ENCODE measurements around the gene RND2.

The RND2 gene

GRCh38 chr17:43056051-43056450, 31.0 kb downstream of the RND2 start:
- H3K14ac ChIP-seq (ENCODE audit: low read length): no peak overlapping the region

GRCh38 chr17:43062984-43063638, 38.1 kb downstream of the RND2 start:
- no peak overlapping the region for H4K8ac ChIP-seq (ENCODE audit: low read depth, low read length)
- H3K79me1 ChIP-seq (ENCODE audit: low read length): no peaks in the 10 kb centered on the region
- no peak overlapping the region for H3K23ac ChIP-seq (ENCODE audit: low read length)
- H3K27ac ChIP-seq (ENCODE audit: low read depth, low read length): no peak overlapping the region
- no peak overlapping the region for H3K9ac ChIP-seq (ENCODE audit: low read length)
- no peak overlapping the region for H3K14ac ChIP-seq (ENCODE audit: low read length)
- H4K91ac ChIP-seq (ENCODE audit: low read depth, low read length): no peak overlapping the region
- no peak overlapping the region for H3K4me3 ChIP-seq (ENCODE audit: low read depth, low read length)
- H3K79me2 ChIP-seq (ENCODE audit: control insufficient read depth, insufficient read depth, low read length, poor library complexity): no peaks in the 10 kb centered on the region
- no peaks in the 10 kb centered on the region for H3K4me1 ChIP-seq (ENCODE audit: control insufficient read depth in 1 of 2, insufficient read depth in 2 of 2, low read length in 2 of 2)
- no peak overlapping the region for H2BK12ac ChIP-seq (ENCODE audit: low read length)
- no CpG with 5 or more reads among the region's 10 CpGs for WGBS (ENCODE audit: extremely low coverage, insufficient coverage, insufficient read length)
- DNase-seq: no peak
- H3K4ac ChIP-seq (ENCODE audit: low read depth, low read length): no peak overlapping the region
- H3K9me3 ChIP-seq (ENCODE audit: insufficient read depth, low read depth, low read length): no peaks in the 10 kb centered on the region
- no peak overlapping the region for H4K12ac ChIP-seq (ENCODE audit: low read depth, low read length)
- no peak overlapping the region for H3K18ac ChIP-seq (ENCODE audit: low read length)
- no peak overlapping the region for H3K4me2 ChIP-seq (ENCODE audit: low read length)
- H3K27me3 ChIP-seq (ENCODE audit: insufficient read depth, low read length): no peaks in the 10 kb centered on the region
- H3K36me3 ChIP-seq (ENCODE audit: control insufficient read depth in 1 of 2, insufficient read depth in 2 of 2, low read length in 2 of 2): peaks cover 3 to 8% of the 10 kb centered on the region in 2 experiments
- H2BK120ac ChIP-seq (ENCODE audit: insufficient read depth, low read length, poor library complexity): no peak overlapping the region
- H2AK5ac ChIP-seq (ENCODE audit: low read length): no peak overlapping the region
- no peak overlapping the region for H2BK5ac ChIP-seq (ENCODE audit: low read depth, low read length, poor library complexity)
- no peak overlapping the region for H2AFZ ChIP-seq (ENCODE audit: insufficient read depth, low read length, poor library complexity)

More at GRCh38 chr17:43056051-43056450, 31.0 kb downstream of the RND2 start:
- H2AK5ac ChIP-seq (ENCODE audit: low read length): no peak overlapping the region
- no peak overlapping the region for H3K4ac ChIP-seq (ENCODE audit: low read depth, low read length)
- no peaks in the 10 kb centered on the region for H3K4me1 ChIP-seq (ENCODE audit: control insufficient read depth in 1 of 2, insufficient read depth in 2 of 2, low read length in 2 of 2)
- no peak overlapping the region for H2AFZ ChIP-seq (ENCODE audit: insufficient read depth, low read length, poor library complexity)
- H4K8ac ChIP-seq (ENCODE audit: low read depth, low read length): no peak overlapping the region
- H3K4me3 ChIP-seq (ENCODE audit: low read depth, low read length): no peak overlapping the region
- no peaks in the 10 kb centered on the region for H3K9me3 ChIP-seq (ENCODE audit: insufficient read depth, low read depth, low read length)
- no CpG with 5 or more reads among the region's 7 CpGs for WGBS (ENCODE audit: extremely low coverage, insufficient coverage, insufficient read length)
- H3K23ac ChIP-seq (ENCODE audit: low read length): no peak overlapping the region
- no peaks in the 10 kb centered on the region for H3K79me1 ChIP-seq (ENCODE audit: low read length)
- no peak overlapping the region for H3K4me2 ChIP-seq (ENCODE audit: low read length)
- H2BK12ac ChIP-seq (ENCODE audit: low read length): no peak overlapping the region
- no peaks in the 10 kb centered on the region for H3K79me2 ChIP-seq (ENCODE audit: control insufficient read depth, insufficient read depth, low read length, poor library complexity)
- no peak overlapping the region for H4K91ac ChIP-seq (ENCODE audit: low read depth, low read length)
- H2BK5ac ChIP-seq (ENCODE audit: low read depth, low read length, poor library complexity): no peak overlapping the region
- no peak overlapping the region for H3K18ac ChIP-seq (ENCODE audit: low read length)
- H2BK120ac ChIP-seq (ENCODE audit: insufficient read depth, low read length, poor library complexity): no peak overlapping the region
- peaks cover 19% of the 10 kb centered on the region in 2 experiments for H3K36me3 ChIP-seq (ENCODE audit: control insufficient read depth in 1 of 2, insufficient read depth in 2 of 2, low read length in 2 of 2)
- no peak overlapping the region for H3K27ac ChIP-seq (ENCODE audit: low read depth, low read length)
- H4K12ac ChIP-seq (ENCODE audit: low read depth, low read length): no peak overlapping the region
- H3K27me3 ChIP-seq (ENCODE audit: insufficient read depth, low read length): no peaks in the 10 kb centered on the region
- DNase-seq: no peak
- H3K9ac ChIP-seq (ENCODE audit: low read length): no peak overlapping the region

- Histone ChIP-seq H2BK5ac (ENCODE audit: low read depth, low read length, poor library complexity) (no peak overlapping the region), H4K8ac (ENCODE audit: low read depth, low read length) (no peak overlapping the region), H3K27me3 (ENCODE audit: insufficient read depth, low read length) (no peaks in the 10 kb centered on the region), H3K27ac (ENCODE audit: low read depth, low read length) (no peak overlapping the region), H3K4me3 (ENCODE audit: low read depth, low read length) (no peak overlapping the region), H2AK5ac (ENCODE audit: low read length) (no peak overlapping the region), H3K9me3 (ENCODE audit: insufficient read depth, low read depth, low read length) (no peaks in the 10 kb centered on the region), H3K4me2 (ENCODE audit: low read length) (no peak overlapping the region), H3K79me2 (ENCODE audit: control insufficient read depth, insufficient read depth, low read length, poor library complexity) (no peaks in the 10 kb centered on the region), H3K23ac (ENCODE audit: low read length) (no peak overlapping the region), H3K4ac (ENCODE audit: low read depth, low read length) (no peak overlapping the region), H3K14ac (ENCODE audit: low read length) (no peak overlapping the region), H4K91ac (ENCODE audit: low read depth, low read length) (no peak overlapping the region), H2BK120ac (ENCODE audit: insufficient read depth, low read length, poor library complexity) (no peak overlapping the region), H3K18ac (ENCODE audit: low read length) (no peak overlapping the region), H2AFZ (ENCODE audit: insufficient read depth, low read length, poor library complexity) (no peak overlapping the region), H3K4me1 (ENCODE audit: control insufficient read depth in 1 of 2, insufficient read depth in 2 of 2, low read length in 2 of 2) (no peaks in the 10 kb centered on the region), H3K79me1 (ENCODE audit: low read length) (no peaks in the 10 kb centered on the region), H2BK12ac (ENCODE audit: low read length) (no peak overlapping the region), H3K36me3 (ENCODE audit: control insufficient read depth in 1 of 2, insufficient read depth in 2 of 2, low read length in 2 of 2) (peaks cover 4 to 6% of the 10 kb centered on the region in 2 experiments), H4K12ac (ENCODE audit: low read depth, low read length) (no peak overlapping the region), H3K9ac (ENCODE audit: low read length) (no peak overlapping the region)
- peak; percentile 23 to 54 for DNase-seq
- no CpG with 5 or more reads among the region's 6 CpGs for WGBS (ENCODE audit: extremely low coverage, insufficient coverage, insufficient read length)
Measured at GRCh38 chr17:43068570-43069367, 43.7 kb downstream of the RND2 start.

GRCh38 chr17:43069368-43069898, 44.4 kb downstream of the RND2 start:
- no peaks in the 10 kb centered on the region for H3K79me2 ChIP-seq (ENCODE audit: control insufficient read depth, insufficient read depth, low read length, poor library complexity)
- no peak overlapping the region for H4K8ac ChIP-seq (ENCODE audit: low read depth, low read length)
- no peak overlapping the region for H3K18ac ChIP-seq (ENCODE audit: low read length)
- no peak overlapping the region for H3K4ac ChIP-seq (ENCODE audit: low read depth, low read length)
- H3K14ac ChIP-seq (ENCODE audit: low read length): no peak overlapping the region
- no peak overlapping the region for H3K27ac ChIP-seq (ENCODE audit: low read depth, low read length)
- no peak overlapping the region for H3K23ac ChIP-seq (ENCODE audit: low read length)
- no peak overlapping the region for H2BK5ac ChIP-seq (ENCODE audit: low read depth, low read length, poor library complexity)
- no peak overlapping the region for H4K91ac ChIP-seq (ENCODE audit: low read depth, low read length)
- H2BK12ac ChIP-seq (ENCODE audit: low read length): no peak overlapping the region
- no peak overlapping the region for H3K9ac ChIP-seq (ENCODE audit: low read length)
- no CpG with 5 or more reads among the region's 3 CpGs for WGBS (ENCODE audit: extremely low coverage, insufficient coverage, insufficient read length)
- no peaks in the 10 kb centered on the region for H3K27me3 ChIP-seq (ENCODE audit: insufficient read depth, low read length)
- no peak overlapping the region for H4K12ac ChIP-seq (ENCODE audit: low read depth, low read length)
- H3K4me3 ChIP-seq (ENCODE audit: low read depth, low read length): no peak overlapping the region
- no peaks in the 10 kb centered on the region for H3K4me1 ChIP-seq (ENCODE audit: control insufficient read depth in 1 of 2, insufficient read depth in 2 of 2, low read length in 2 of 2)
- H2AFZ ChIP-seq (ENCODE audit: insufficient read depth, low read length, poor library complexity): no peak overlapping the region
- no peaks in the 10 kb centered on the region for H3K79me1 ChIP-seq (ENCODE audit: low read length)
- no peak overlapping the region for H2BK120ac ChIP-seq (ENCODE audit: insufficient read depth, low read length, poor library complexity)
- no peak overlapping the region for H3K4me2 ChIP-seq (ENCODE audit: low read length)
- H3K9me3 ChIP-seq (ENCODE audit: insufficient read depth, low read depth, low read length): no peaks in the 10 kb centered on the region
- peaks cover 4 to 6% of the 10 kb centered on the region in 2 experiments for H3K36me3 ChIP-seq (ENCODE audit: control insufficient read depth in 1 of 2, insufficient read depth in 2 of 2, low read length in 2 of 2)
- DNase-seq: no peak
- no peak overlapping the region for H2AK5ac ChIP-seq (ENCODE audit: low read length)
